Measurements from ENCODE around the gene PLA2R1.

DNA sequence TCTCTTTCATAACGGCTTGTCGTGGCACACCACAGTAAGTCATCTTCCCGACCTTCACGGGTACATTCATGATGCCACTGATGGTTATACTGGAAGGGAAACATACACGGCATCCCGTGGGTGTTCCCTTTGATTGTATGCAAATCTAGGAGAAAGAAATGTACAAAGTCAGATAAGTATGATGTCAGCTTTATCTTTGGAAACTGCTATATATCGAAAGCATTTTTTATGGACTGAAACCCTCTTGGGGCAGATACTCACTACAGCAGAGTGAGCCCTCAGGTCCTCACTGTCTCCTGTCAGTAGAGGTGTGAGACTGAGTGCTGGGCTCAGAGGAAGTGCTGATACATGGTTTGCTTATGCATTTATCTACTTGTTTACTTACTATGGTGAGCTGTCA lies 20.4 kb downstream of the PLA2R1 start:
- TF ChIP-seq, protein P1, sequence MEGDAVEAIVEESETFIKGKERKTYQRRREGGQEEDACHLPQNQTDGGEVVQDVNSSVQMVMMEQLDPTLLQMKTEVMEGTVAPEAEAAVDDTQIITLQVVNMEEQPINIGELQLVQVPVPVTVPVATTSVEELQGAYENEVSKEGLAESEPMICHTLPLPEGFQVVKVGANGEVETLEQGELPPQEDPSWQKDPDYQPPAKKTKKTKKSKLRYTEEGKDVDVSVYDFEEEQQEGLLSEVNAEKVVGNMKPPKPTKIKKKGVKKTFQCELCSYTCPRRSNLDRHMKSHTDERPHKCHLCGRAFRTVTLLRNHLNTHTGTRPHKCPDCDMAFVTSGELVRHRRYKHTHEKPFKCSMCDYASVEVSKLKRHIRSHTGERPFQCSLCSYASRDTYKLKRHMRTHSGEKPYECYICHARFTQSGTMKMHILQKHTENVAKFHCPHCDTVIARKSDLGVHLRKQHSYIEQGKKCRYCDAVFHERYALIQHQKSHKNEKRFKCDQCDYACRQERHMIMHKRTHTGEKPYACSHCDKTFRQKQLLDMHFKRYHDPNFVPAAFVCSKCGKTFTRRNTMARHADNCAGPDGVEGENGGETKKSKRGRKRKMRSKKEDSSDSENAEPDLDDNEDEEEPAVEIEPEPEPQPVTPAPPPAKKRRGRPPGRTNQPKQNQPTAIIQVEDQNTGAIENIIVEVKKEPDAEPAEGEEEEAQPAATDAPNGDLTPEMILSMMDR (conservative IDR thresholded peaks at IDR 0.05; ENCODE audit: low read length) = no peak
- no peak for TF ChIP-seq EZH2phosphoT487 (IDR thresholded peaks at IDR 0.05; ENCODE audit: borderline replicate concordance)

Measured in Loucy (cell line).